HepG2 (cell line): ENCODE measurements around the gene RNMT. TPM values are rescaled to one million over a fixed set of nuclear protein-coding genes. Genes with fewer than 3 reads are reported as not detected.
A peak's percentile ranks its signal among the peaks of the same experiment; 100 is the strongest.

Source experiments
- ATM ChIP-seq: fragments of 450-650 bp; IDR thresholded peaks from 2 replicates; pipeline ENCODE4 v1.7.1; 2017; ENCODE audit warnings: mild to moderate bottlenecking, borderline replicate concordance
- BRCA1 ChIP-seq: sonication (generic); formaldehyde crosslinking; IDR thresholded peaks from 2 replicates; pipeline ENCODE4 v1.4.0; 2020; ENCODE audit warnings: missing genetic modification reagents
- CEBPB ChIP-seq: IDR thresholded peaks from 2 replicates; pipeline ENCODE4 v1.6.1; 2011; ENCODE audit warnings: low read depth, low read length, improper control_type of control experiment, borderline replicate concordance
- HOXA3 ChIP-seq: sonication (generic); formaldehyde crosslinking; IDR thresholded peaks from 2 replicates; pipeline ENCODE4 v1.5.0; 2020; ENCODE audit warnings: missing genetic modification reagents
- KDM5A ChIP-seq: fragments of 200-600 bp; sonication (generic); IDR thresholded peaks from 2 replicates; pipeline ENCODE4 v1.7.0; 2018; ENCODE audit warnings: antibody characterized with exemption, mild to moderate bottlenecking, low read length, borderline replicate concordance
- MAZ ChIP-seq, 2 experiments: sonication (generic) in 1 of 2; formaldehyde crosslinking in 1 of 2; IDR thresholded peaks; 2 replicates each; pipeline versions ENCODE4 v1.5.0 to v1.6.1; 2012 to 2020; ENCODE audit warnings: low read depth in 2 of 2, mild to moderate bottlenecking in 2 of 2, borderline replicate concordance in 1 of 2, improper control_type of control experiment in 1 of 2, low read length in 1 of 2, missing genetic modification reagents in 1 of 2, moderate library complexity in 1 of 2
- MXI1 ChIP-seq: IDR thresholded peaks from 3 replicates; pipeline ENCODE4 v1.6.1; 2012; ENCODE audit warnings: low read depth, low read length, inconsistent platforms, borderline replicate concordance
- NPAS2 ChIP-seq: sonication (generic); formaldehyde crosslinking; IDR thresholded peaks from 2 replicates; pipeline ENCODE4 v1.8.0; 2022; ENCODE audit warnings: mild to moderate bottlenecking, missing genetic modification reagents, borderline replicate concordance
- TAF1 ChIP-seq: sonication (generic); formaldehyde crosslinking; IDR thresholded peaks from 2 replicates; pipeline ENCODE4 v1.4.0; 2020; ENCODE audit warnings: missing genetic modification reagents
- ZFP41 ChIP-seq: sonication (generic); formaldehyde crosslinking; IDR thresholded peaks from 2 replicates; pipeline ENCODE4 v1.4.0; 2020; ENCODE audit warnings: mild to moderate bottlenecking, missing genetic modification reagents, borderline replicate concordance
- ZFYVE20 ChIP-seq: sonication (generic); formaldehyde crosslinking; IDR thresholded peaks from 2 replicates; pipeline ENCODE4 v1.8.0; 2023; ENCODE audit warnings: low read depth, mild to moderate bottlenecking, moderate library complexity, missing genetic modification reagents, borderline replicate concordance
- ZKSCAN1 ChIP-seq: fragments of 150-350 bp; IDR thresholded peaks from 2 replicates; pipeline ENCODE4 v1.6.1; 2014; ENCODE audit warnings: low read length
- ZNF333 ChIP-seq: sonication (generic); formaldehyde crosslinking; IDR thresholded peaks from 2 replicates; pipeline ENCODE4 v1.4.0; 2020; ENCODE audit warnings: mild to moderate bottlenecking, missing genetic modification reagents, borderline replicate concordance
- ZNF629 ChIP-seq: sonication (generic); formaldehyde crosslinking; conservative IDR thresholded peaks from 2 replicates; pipeline ENCODE4 v1.5.0; 2020; ENCODE audit warnings: missing genetic modification reagents
- ZNF782 ChIP-seq: sonication (generic); formaldehyde crosslinking; IDR thresholded peaks from 2 replicates; pipeline ENCODE4 v1.4.0; 2020; ENCODE audit warnings: missing genetic modification reagents, mild to moderate bottlenecking, borderline replicate concordance
- ZNF891 ChIP-seq: sonication (generic); formaldehyde crosslinking; IDR thresholded peaks from 2 replicates; pipeline ENCODE4 v1.5.0; 2020; ENCODE audit warnings: mild to moderate bottlenecking, missing genetic modification reagents
- polyA plus RNA-seq, 8 experiments: library from polyadenylated mRNA; depleted of rRNA in 3 of 8; stranded (reverse) in 7 of 8; unstranded in 1 of 8; fragments of >200 nt; fragmentation: Illumina TruSeq in 4 of 8; extraction: Trizol in 4 of 8; gene quantifications; 2 replicates each; pipeline versions ENCODE4 v1.2.1 to v1.2.3, GENCODE V29; 2011 to 2016; ENCODE audit warnings: low read depth in 4 of 8, missing spikeins in 1 of 8, mixed read lengths in 1 of 8; ENCODE audit not compliant: insufficient read depth in 1 of 8
- total RNA-seq, 5 experiments: library from RNA; depleted of rRNA; stranded (reverse); fragments of >200 nt; fragmentation: Illumina TruSeq; extraction: Trizol; gene quantifications; 2 replicates each; pipeline ENCODE4 v1.2.3, GENCODE V29; 2016; ENCODE audit warnings: low read depth in 1 of 5
- TF ChIP-seq, protein P1 (sequence below): sonication (generic); formaldehyde crosslinking; IDR thresholded peaks from 2 replicates; pipeline ENCODE4 v1.4.0; 2020; ENCODE audit warnings: missing genetic modification reagents
- TF ChIP-seq, protein P2 (sequence below): sonication (generic); formaldehyde crosslinking; IDR thresholded peaks from 2 replicates; pipeline ENCODE4 v1.4.0; 2020; ENCODE audit warnings: missing genetic modification reagents, borderline replicate concordance
- TF ChIP-seq, protein P3 (sequence below): sonication (generic); formaldehyde crosslinking; IDR thresholded peaks from 2 replicates; pipeline ENCODE4 v1.4.0; 2020; ENCODE audit warnings: missing genetic modification reagents
- TF ChIP-seq, protein P4 (sequence below): sonication (generic); formaldehyde crosslinking; IDR thresholded peaks from 2 replicates; pipeline ENCODE4 v1.8.0; 2022; ENCODE audit warnings: mild to moderate bottlenecking, missing genetic modification reagents
- TF ChIP-seq, protein P5 (sequence below): fragments of 450-650 bp; IDR thresholded peaks from 2 replicates; pipeline ENCODE4 v1.6.1; 2017

RNMT gene
- total and polyA plus RNA-seq, 2 of the 13 experiments (the other 11 are each of a cell fraction or from before 2014, with no cell fraction given): 22.9 to 24.4 TPM

DNA sequence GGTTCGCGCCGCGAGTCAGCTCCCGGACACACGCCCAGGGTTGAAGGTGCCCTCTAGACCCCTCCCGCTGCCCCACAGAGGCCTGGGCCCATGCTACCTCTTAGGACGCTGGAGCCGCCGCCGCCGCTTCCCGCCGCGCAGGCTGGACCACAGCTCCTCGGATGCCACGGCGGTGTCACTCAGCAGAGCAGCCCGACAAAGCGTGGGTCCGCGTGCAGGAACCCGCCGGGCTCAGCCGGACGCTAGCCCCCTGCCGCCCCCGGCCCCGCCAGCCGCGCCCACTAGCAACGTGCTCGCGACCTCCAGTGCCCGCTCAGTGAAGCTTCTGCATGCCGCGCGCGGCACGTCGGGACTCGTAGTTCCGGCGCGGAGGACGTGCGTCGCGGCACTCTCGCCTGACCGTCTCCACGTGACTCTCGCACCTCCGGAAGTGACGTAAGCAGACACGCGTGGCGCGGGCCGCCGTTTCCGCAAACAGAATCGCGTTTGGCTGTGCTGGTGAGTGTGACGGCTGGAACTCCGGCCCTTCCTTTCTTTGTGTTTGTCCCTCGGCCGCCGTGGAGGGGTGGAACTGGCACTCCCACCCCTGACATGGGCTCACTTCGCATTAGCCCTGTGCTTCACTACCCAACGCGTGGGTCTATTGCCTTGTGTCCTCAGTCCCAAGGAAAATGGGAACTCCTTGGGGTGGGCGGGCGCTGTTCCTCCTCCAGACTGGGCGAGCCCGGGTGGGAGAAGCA, at the start of gene RNMT, which contains the start of gene FAM210A (continued):
- TF ChIP-seq ZKSCAN1: no peak
- TF ChIP-seq, protein P1, sequence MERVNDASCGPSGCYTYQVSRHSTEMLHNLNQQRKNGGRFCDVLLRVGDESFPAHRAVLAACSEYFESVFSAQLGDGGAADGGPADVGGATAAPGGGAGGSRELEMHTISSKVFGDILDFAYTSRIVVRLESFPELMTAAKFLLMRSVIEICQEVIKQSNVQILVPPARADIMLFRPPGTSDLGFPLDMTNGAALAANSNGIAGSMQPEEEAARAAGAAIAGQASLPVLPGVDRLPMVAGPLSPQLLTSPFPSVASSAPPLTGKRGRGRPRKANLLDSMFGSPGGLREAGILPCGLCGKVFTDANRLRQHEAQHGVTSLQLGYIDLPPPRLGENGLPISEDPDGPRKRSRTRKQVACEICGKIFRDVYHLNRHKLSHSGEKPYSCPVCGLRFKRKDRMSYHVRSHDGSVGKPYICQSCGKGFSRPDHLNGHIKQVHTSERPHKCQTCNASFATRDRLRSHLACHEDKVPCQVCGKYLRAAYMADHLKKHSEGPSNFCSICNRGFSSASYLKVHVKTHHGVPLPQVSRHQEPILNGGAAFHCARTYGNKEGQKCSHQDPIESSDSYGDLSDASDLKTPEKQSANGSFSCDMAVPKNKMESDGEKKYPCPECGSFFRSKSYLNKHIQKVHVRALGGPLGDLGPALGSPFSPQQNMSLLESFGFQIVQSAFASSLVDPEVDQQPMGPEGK (CRISPR knock-in tag): peak; percentile 88
- TF ChIP-seq BRCA1 (CRISPR knock-in tag): 0 out of 2 replicates have a peak, but pooled peaks have one; percentile 87
- TF ChIP-seq ZNF782 (CRISPR knock-in tag): peak; percentile 59
- TF ChIP-seq MAZ (IDR thresholded peaks at IDR 0.05; ENCODE audit: borderline replicate concordance, low read depth, low read length): no peak
- TF ChIP-seq MAZ (CRISPR knock-in tag; IDR thresholded peaks at IDR 0.05; ENCODE audit: low read depth): peak; percentile 75; the same call in 1 of the 2 replicates
- no peak for TF ChIP-seq ATM
- TF ChIP-seq, protein P2, sequence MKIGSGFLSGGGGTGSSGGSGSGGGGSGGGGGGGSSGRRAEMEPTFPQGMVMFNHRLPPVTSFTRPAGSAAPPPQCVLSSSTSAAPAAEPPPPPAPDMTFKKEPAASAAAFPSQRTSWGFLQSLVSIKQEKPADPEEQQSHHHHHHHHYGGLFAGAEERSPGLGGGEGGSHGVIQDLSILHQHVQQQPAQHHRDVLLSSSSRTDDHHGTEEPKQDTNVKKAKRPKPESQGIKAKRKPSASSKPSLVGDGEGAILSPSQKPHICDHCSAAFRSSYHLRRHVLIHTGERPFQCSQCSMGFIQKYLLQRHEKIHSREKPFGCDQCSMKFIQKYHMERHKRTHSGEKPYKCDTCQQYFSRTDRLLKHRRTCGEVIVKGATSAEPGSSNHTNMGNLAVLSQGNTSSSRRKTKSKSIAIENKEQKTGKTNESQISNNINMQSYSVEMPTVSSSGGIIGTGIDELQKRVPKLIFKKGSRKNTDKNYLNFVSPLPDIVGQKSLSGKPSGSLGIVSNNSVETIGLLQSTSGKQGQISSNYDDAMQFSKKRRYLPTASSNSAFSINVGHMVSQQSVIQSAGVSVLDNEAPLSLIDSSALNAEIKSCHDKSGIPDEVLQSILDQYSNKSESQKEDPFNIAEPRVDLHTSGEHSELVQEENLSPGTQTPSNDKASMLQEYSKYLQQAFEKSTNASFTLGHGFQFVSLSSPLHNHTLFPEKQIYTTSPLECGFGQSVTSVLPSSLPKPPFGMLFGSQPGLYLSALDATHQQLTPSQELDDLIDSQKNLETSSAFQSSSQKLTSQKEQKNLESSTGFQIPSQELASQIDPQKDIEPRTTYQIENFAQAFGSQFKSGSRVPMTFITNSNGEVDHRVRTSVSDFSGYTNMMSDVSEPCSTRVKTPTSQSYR (CRISPR knock-in tag): no peak; the same call in 1 of the 2 replicates
- peak; percentile 54; the same call in 1 of the 2 replicates for TF ChIP-seq ZFP41
- TF ChIP-seq, protein P3, sequence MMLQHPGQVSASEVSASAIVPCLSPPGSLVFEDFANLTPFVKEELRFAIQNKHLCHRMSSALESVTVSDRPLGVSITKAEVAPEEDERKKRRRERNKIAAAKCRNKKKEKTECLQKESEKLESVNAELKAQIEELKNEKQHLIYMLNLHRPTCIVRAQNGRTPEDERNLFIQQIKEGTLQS (CRISPR knock-in tag): no peak
- no peak for TF ChIP-seq ZNF629 (CRISPR knock-in tag)
- no peak for TF ChIP-seq ZFYVE20
- TF ChIP-seq MXI1: peak; percentile 99
- TF ChIP-seq ZNF891 (CRISPR knock-in tag): peak; percentile 87; the same call in 1 of the 2 replicates
- TF ChIP-seq CEBPB: no peak
- TF ChIP-seq, protein P4, sequence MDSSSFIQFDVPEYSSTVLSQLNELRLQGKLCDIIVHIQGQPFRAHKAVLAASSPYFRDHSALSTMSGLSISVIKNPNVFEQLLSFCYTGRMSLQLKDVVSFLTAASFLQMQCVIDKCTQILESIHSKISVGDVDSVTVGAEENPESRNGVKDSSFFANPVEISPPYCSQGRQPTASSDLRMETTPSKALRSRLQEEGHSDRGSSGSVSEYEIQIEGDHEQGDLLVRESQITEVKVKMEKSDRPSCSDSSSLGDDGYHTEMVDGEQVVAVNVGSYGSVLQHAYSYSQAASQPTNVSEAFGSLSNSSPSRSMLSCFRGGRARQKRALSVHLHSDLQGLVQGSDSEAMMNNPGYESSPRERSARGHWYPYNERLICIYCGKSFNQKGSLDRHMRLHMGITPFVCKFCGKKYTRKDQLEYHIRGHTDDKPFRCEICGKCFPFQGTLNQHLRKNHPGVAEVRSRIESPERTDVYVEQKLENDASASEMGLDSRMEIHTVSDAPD (CRISPR knock-in tag): peak; percentile 85
- TF ChIP-seq, protein P5, sequence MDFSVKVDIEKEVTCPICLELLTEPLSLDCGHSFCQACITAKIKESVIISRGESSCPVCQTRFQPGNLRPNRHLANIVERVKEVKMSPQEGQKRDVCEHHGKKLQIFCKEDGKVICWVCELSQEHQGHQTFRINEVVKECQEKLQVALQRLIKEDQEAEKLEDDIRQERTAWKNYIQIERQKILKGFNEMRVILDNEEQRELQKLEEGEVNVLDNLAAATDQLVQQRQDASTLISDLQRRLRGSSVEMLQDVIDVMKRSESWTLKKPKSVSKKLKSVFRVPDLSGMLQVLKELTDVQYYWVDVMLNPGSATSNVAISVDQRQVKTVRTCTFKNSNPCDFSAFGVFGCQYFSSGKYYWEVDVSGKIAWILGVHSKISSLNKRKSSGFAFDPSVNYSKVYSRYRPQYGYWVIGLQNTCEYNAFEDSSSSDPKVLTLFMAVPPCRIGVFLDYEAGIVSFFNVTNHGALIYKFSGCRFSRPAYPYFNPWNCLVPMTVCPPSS: no peak
- TF ChIP-seq KDM5A: peak; percentile 74; the same call in 1 of the 2 replicates
- TF ChIP-seq ZNF333 (CRISPR knock-in tag): no peak
- peak; percentile 84; the same call in 1 of the 2 replicates for TF ChIP-seq NPAS2 (CRISPR knock-in tag)
- peak; percentile 99 for TF ChIP-seq HOXA3 (CRISPR knock-in tag)
- peak; percentile 76 for TF ChIP-seq TAF1 (CRISPR knock-in tag)
